ENCODE measurements around the gene TUBA3C.

TUBA3C gene

GRCh38 chr13:19172007-19172646 lies 9.5 kb downstream of the TUBA3C start:
- Histone ChIP-seq H3K27me3 (ENCODE audit: insufficient read depth, poor library complexity, severe bottlenecking) (no peaks in the 10 kb centered on the region), H3K4me3 (replicated peaks; ENCODE audit: insufficient read depth, low read length) (no peak overlapping the region), H3K27ac (replicated peaks) (no peak overlapping the region)
- DNase-seq (ENCODE audit: low read depth in 1 of 2, low spot score in 1 of 2) = no peak
- TF ChIP-seq GABPA (IDR thresholded peaks at IDR 0.05; ENCODE audit: low read depth) = no peak
- no peak for TF ChIP-seq CTCF (IDR thresholded peaks at IDR 0.05; ENCODE audit: insufficient read depth, low read length)
- no peak for TF ChIP-seq REST (IDR thresholded peaks at IDR 0.05; ENCODE audit: insufficient replicate concordance, low read depth)
- no peak for TF ChIP-seq SPI1 (IDR thresholded peaks at IDR 0.05; ENCODE audit: borderline replicate concordance, low read depth)
- TF ChIP-seq POLR2AphosphoS5 (IDR thresholded peaks at IDR 0.05; ENCODE audit: low read depth) = no peak

GRCh38 chr13:19171563-19171962 lies 10.1 kb downstream of the TUBA3C start:
- Histone ChIP-seq H3K27me3 (ENCODE audit: insufficient read depth, poor library complexity, severe bottlenecking) (no peaks in the 10 kb centered on the region), H3K4me3 (replicated peaks; ENCODE audit: insufficient read depth, low read length) (no peak overlapping the region), H3K27ac (replicated peaks) (no peak overlapping the region)
- no peak for DNase-seq (ENCODE audit: low read depth in 1 of 2, low spot score in 1 of 2)
- TF ChIP-seq GABPA (IDR thresholded peaks at IDR 0.05; ENCODE audit: low read depth) (no peak), SPI1 (IDR thresholded peaks at IDR 0.05; ENCODE audit: borderline replicate concordance, low read depth) (no peak), REST (IDR thresholded peaks at IDR 0.05; ENCODE audit: insufficient replicate concordance, low read depth) (no peak), CTCF (IDR thresholded peaks at IDR 0.05; ENCODE audit: insufficient read depth, low read length) (no peak), POLR2AphosphoS5 (IDR thresholded peaks at IDR 0.05; ENCODE audit: low read depth) (no peak)

- Histone ChIP-seq H3K27ac (replicated peaks) (no peak overlapping the region), H3K27me3 (ENCODE audit: insufficient read depth, poor library complexity, severe bottlenecking) (no peaks in the 10 kb centered on the region), H3K4me3 (replicated peaks; ENCODE audit: insufficient read depth, low read length) (no peak overlapping the region)
- TF ChIP-seq GABPA (IDR thresholded peaks at IDR 0.05; ENCODE audit: low read depth) = no peak
- no peak for DNase-seq (ENCODE audit: low read depth in 1 of 2, low spot score in 1 of 2)
These were observed 11.6 kb downstream of the TUBA3C start for GRCh38 chr13:19169991-19170390.

- no peaks in the 10 kb centered on the region for H3K27me3 ChIP-seq (ENCODE audit: insufficient read depth, poor library complexity, severe bottlenecking)
- TF ChIP-seq REST (IDR thresholded peaks at IDR 0.05; ENCODE audit: insufficient replicate concordance, low read depth) = no peak
- no peak for TF ChIP-seq SPI1 (IDR thresholded peaks at IDR 0.05; ENCODE audit: borderline replicate concordance, low read depth)
- TF ChIP-seq CTCF (IDR thresholded peaks at IDR 0.05; ENCODE audit: insufficient read depth, low read length) = no peak
- no peak for TF ChIP-seq POLR2AphosphoS5 (IDR thresholded peaks at IDR 0.05; ENCODE audit: low read depth)
- no peak for TF ChIP-seq GABPA (IDR thresholded peaks at IDR 0.05; ENCODE audit: low read depth)
- DNase-seq (ENCODE audit: low read depth in 1 of 2, low spot score in 1 of 2) = no peak
- no peak overlapping the region for H3K27ac ChIP-seq (replicated peaks)
- H3K4me3 ChIP-seq (replicated peaks; ENCODE audit: insufficient read depth, low read length) = no peak overlapping the region
These were observed 12.1 kb downstream of the TUBA3C start for GRCh38 chr13:19169496-19169895.
